ENCODE data around the gene LRRC32. TPM values are rescaled to one million over a fixed set of nuclear protein-coding genes. Genes with fewer than 3 reads are reported as not detected.

LRRC32 gene
- total RNA-seq, 1 experiment from 2014 or later = 0.46 TPM

GRCh38 chr11:76707293-76707825 is 36.8 kb upstream of the LRRC32 start:
- no peak overlapping the region for H2BK12ac ChIP-seq (ENCODE audit: insufficient read length, low read depth, low read length)
- H2BK5ac ChIP-seq (ENCODE audit: insufficient read length, low read length) = no peak overlapping the region
- no peak overlapping the region for H3K9ac ChIP-seq (ENCODE audit: extremely low read depth, insufficient read length, low read length)
- H3K79me2 ChIP-seq (ENCODE audit: insufficient read depth, low read length) = no peaks in the 10 kb centered on the region
- no peak overlapping the region for H3K4me2 ChIP-seq (ENCODE audit: insufficient read depth, insufficient read length, low read length)
- no peaks in the 10 kb centered on the region for H4K20me1 ChIP-seq (ENCODE audit: control insufficient read depth, insufficient read depth, insufficient read length)
- H3K4me1 ChIP-seq (ENCODE audit: insufficient read depth, low read length) = peaks cover 11% of the 10 kb centered on the region
- H3K56ac ChIP-seq (ENCODE audit: insufficient read length, low read depth, low read length) = no peak overlapping the region
- H2BK20ac ChIP-seq (ENCODE audit: low read depth, low read length, poor library complexity, severe bottlenecking) = no peak overlapping the region
- TF ChIP-seq CTCF (conservative IDR thresholded peaks at IDR 0.05) = no peak
- no peak overlapping the region for H4K91ac ChIP-seq (ENCODE audit: insufficient read length, low read depth, low read length)
- no peak overlapping the region for H4K5ac ChIP-seq (ENCODE audit: insufficient read length, low read depth, low read length)
- no peaks in the 10 kb centered on the region for H3K9me3 ChIP-seq (ENCODE audit: control insufficient read depth, low read depth, low read length)
- H3K23ac ChIP-seq (ENCODE audit: insufficient read length, low read depth, low read length) = no peak overlapping the region
- DNase-seq = no peak
- H3T11ph ChIP-seq (ENCODE audit: low read length) = no peak overlapping the region
- peaks cover 5% of the 10 kb centered on the region for H3K27me3 Mint-ChIP-seq (ENCODE audit: low read depth)
- no peak overlapping the region for H3K27ac ChIP-seq (ENCODE audit: insufficient read length, low read depth, low read length)
- H2AFZ ChIP-seq (ENCODE audit: low read length) = no peak overlapping the region
- no peak overlapping the region; the same call in 1 of the 2 replicates for H3K14ac ChIP-seq (ENCODE audit: insufficient read depth, low read length)
- no peaks in the 10 kb centered on the region for H3K79me1 ChIP-seq (ENCODE audit: insufficient read depth, low read depth, low read length, poor library complexity, severe bottlenecking)
- peaks cover 14 to 17% of the 10 kb centered on the region in 2 experiments; a peak in 4 of 5 replicates for H3K9me3 Mint-ChIP-seq
- no peaks in the 10 kb centered on the region for H3K27me3 ChIP-seq (ENCODE audit: insufficient read depth, low read length)
- H3K4ac ChIP-seq (ENCODE audit: low read depth, low read length) = no peak overlapping the region
- peaks cover 26 to 34% of the 10 kb centered on the region in 2 experiments for H3K4me1 Mint-ChIP-seq
- H3K27ac Mint-ChIP-seq = peak overlapping the region in 1 of 3 experiments; percentile 70; a peak in 1 of 7 replicates
- H3K23me2 ChIP-seq (ENCODE audit: insufficient read length, low read depth, low read length, poor library complexity, severe bottlenecking) = no peaks in the 10 kb centered on the region
- no peak overlapping the region for H2BK120ac ChIP-seq (ENCODE audit: low read depth, low read length, poor library complexity, severe bottlenecking)
- no peak overlapping the region for H3K18ac ChIP-seq (ENCODE audit: insufficient read length, low read depth, low read length)
- peaks cover 2 to 19% (median 6%) of the 10 kb centered on the region in 3 experiments; a peak in 3 of 7 replicates for H3K36me3 Mint-ChIP-seq (ENCODE audit: insufficient read depth in 1 of 3, low read depth in 3 of 3)
- no peak overlapping the region for H4K8ac ChIP-seq (replicated peaks; ENCODE audit: insufficient read length, low read depth, low read length)
- no CpG with 5 or more reads among the region's 13 CpGs for WGBS (ENCODE audit: extremely low coverage, insufficient read length, low lambda C conversion rate)
- H3K4me3 Mint-ChIP-seq = no peak overlapping the region
- H2BK15ac ChIP-seq (ENCODE audit: low read depth, low read length) = no peak overlapping the region
- no peak overlapping the region for H2AK5ac ChIP-seq (ENCODE audit: insufficient read length, low read length)

Data from H9 (cell line).